Measurements from ENCODE around the gene COL27A1.

DNA sequence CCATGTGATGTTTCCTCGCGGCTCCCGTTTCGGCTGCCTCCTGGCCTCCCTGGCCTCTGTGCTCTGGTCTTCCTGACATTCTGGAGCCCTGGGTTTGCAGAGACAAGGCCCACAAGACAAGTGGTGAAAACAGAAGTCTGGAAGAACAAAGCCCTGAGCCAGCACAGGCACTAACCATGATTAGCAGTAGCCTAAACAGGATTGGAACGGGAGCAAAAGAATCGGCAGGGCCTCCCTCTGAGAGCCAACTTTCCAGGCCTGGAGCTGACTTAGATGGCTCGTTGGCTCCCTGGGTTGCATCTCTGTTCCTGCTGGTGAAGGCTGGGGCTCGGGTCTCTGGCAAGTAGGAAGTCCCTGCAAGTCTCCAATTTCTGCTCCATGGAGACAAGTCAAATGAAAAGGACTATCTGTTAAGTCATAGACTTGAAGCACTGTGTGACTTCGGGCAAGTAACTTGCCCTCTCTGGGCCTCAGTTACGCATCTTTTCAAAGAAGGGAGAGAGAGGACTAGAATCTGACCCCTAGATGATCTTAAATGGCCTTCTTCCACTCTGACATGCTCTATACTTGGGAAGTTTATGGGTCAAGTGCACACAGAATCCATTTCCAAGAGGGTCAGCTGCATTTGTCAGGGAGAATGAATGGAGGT is 3.3 kb downstream of the COL27A1 start:
- TF ChIP-seq, protein P1, sequence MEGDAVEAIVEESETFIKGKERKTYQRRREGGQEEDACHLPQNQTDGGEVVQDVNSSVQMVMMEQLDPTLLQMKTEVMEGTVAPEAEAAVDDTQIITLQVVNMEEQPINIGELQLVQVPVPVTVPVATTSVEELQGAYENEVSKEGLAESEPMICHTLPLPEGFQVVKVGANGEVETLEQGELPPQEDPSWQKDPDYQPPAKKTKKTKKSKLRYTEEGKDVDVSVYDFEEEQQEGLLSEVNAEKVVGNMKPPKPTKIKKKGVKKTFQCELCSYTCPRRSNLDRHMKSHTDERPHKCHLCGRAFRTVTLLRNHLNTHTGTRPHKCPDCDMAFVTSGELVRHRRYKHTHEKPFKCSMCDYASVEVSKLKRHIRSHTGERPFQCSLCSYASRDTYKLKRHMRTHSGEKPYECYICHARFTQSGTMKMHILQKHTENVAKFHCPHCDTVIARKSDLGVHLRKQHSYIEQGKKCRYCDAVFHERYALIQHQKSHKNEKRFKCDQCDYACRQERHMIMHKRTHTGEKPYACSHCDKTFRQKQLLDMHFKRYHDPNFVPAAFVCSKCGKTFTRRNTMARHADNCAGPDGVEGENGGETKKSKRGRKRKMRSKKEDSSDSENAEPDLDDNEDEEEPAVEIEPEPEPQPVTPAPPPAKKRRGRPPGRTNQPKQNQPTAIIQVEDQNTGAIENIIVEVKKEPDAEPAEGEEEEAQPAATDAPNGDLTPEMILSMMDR (IDR thresholded peaks at IDR 0.05; ENCODE audit: extremely low read depth in 1 of 2, insufficient read depth in 1 of 2, low read depth in 1 of 2, low read length in 2 of 2): no peak
- TF ChIP-seq POLR2AphosphoS5 (IDR thresholded peaks at IDR 0.05; ENCODE audit: insufficient read depth, low read depth, low read length) (no peak), EZH2 (IDR thresholded peaks at IDR 0.05; ENCODE audit: borderline replicate concordance, low read depth, low read length, severe bottlenecking) (no peak)

Data from endothelial cell of umbilical vein (primary cell).